HepG2 (cell line): ENCODE measurements around the gene GPR148. TPM values are rescaled to one million over a fixed set of nuclear protein-coding genes. Genes with fewer than 3 reads are reported as not detected.
"Not testable (repeated sequence)": the region's sequence is repeated elsewhere in the genome, so short reads cannot be mapped to it uniquely, and the experiment has no call there.

Source experiments
- ATAC-seq: fragments of 200-7000 bp; cut with Tn5 transposase; 3 replicates; pipeline ENCODE4 v1.9.1; 2020; ENCODE audit warnings: mild to moderate bottlenecking, moderate library complexity
- BruUV-seq: library from RNA; stranded (reverse); fragments of 400-500 nt; replicated peaks from 2 replicates; lab custom pipeline; 2021; lab: Mats Ljungman, UMichigan
- CTCF ChIA-PET: fragments of 300-600 bp; formaldehyde crosslinking; extraction: SDS; loops from one replicate; lab custom pipeline; 2021; ENCODE audit warnings: low total read pairs, inconsistent platforms, low intra/inter-chr PET ratio; lab: Yijun Ruan, JAX
- POLR2A ChIA-PET: fragments of 350-600 bp; sonication (Branson Sonifier 250); formaldehyde crosslinking; loops from one replicate; lab custom pipeline; 2020; ENCODE audit warnings: antibody characterized with exemption, inconsistent platforms; lab: Yijun Ruan, JAX
- DNase-seq: peaks from one replicate; pipeline ENCODE4 v3.0.0-alpha.2; 2015; ENCODE audit warnings: low spot score
- FAIRE-seq: peaks from 3 replicates; lab custom pipeline; 2011; peaks lifted over from hg19 to GRCh38; lab: Jason Lieb, UNC
- H2AFZ ChIP-seq: one replicate; pipeline ENCODE4 v1.6.1; 2011; ENCODE audit warnings: low read length, inconsistent platforms
- H3K27ac ChIP-seq: fragments of 300-600 bp; 3 replicates; pipeline ENCODE4 v1.8.0; 2011; ENCODE audit warnings: mixed run types, mild to moderate bottlenecking, mixed read lengths, low read length, inconsistent platforms; ENCODE audit not compliant: insufficient read depth; ENCODE audit errors: extremely low read length
- H3K27me3 ChIP-seq, 2 experiments: fragments of 200-600 bp in 1 of 2; 2 replicates in 1 of 2; 3 replicates in 1 of 2; pipeline versions ENCODE4 v1.6.0 to v1.8.0; 2011; ENCODE audit warnings: low read length in 2 of 2, mild to moderate bottlenecking in 2 of 2, moderate library complexity in 2 of 2, inconsistent platforms in 1 of 2; ENCODE audit not compliant: insufficient read depth in 2 of 2, control insufficient read depth in 1 of 2
- H3K36me3 ChIP-seq, 2 experiments: fragments of 200-600 bp in 1 of 2; replicated peaks in 1 of 2; 2 replicates in 1 of 2; 3 replicates in 1 of 2; pipeline versions ENCODE4 v1.5.1 to v1.8.0; 2011; ENCODE audit warnings: low read length in 2 of 2, inconsistent platforms in 1 of 2; ENCODE audit not compliant: insufficient read depth in 2 of 2, control insufficient read depth in 1 of 2
- H3K4me1 ChIP-seq: 2 replicates; pipeline ENCODE4 v1.5.1; 2012; ENCODE audit warnings: low read length, inconsistent platforms; ENCODE audit not compliant: insufficient read depth
- H3K4me2 ChIP-seq: 2 replicates; pipeline ENCODE4 v1.6.0; 2011; ENCODE audit warnings: low read depth, low read length, inconsistent platforms
- H3K4me3 ChIP-seq, 3 experiments: fragments of 200-600 bp in 1 of 3; sonication (generic), shearing (Covaris generic) in 1 of 3; replicated peaks in 1 of 3; 2 replicates each; pipeline ENCODE4 v1.5.1; 2011 to 2016; ENCODE audit warnings: low read length in 3 of 3, inconsistent platforms in 2 of 3, low read depth in 2 of 3, mild to moderate bottlenecking in 2 of 3, control low read depth in 1 of 3, mixed read lengths in 1 of 3; ENCODE audit not compliant: insufficient read depth in 1 of 3
- H3K79me2 ChIP-seq: one replicate; pipeline ENCODE4 v1.6.1; 2011; ENCODE audit warnings: low read length, inconsistent platforms; ENCODE audit not compliant: insufficient read depth
- H3K9ac ChIP-seq: 2 replicates; pipeline ENCODE4 v1.6.0; 2011; ENCODE audit warnings: mild to moderate bottlenecking, low read depth, low read length, inconsistent platforms; ENCODE audit not compliant: insufficient read depth
- H3K9me3 ChIP-seq: 2 replicates; pipeline ENCODE4 v1.5.1; 2012; ENCODE audit warnings: mild to moderate bottlenecking, low read length
- H4K20me1 ChIP-seq: 2 replicates; pipeline ENCODE4 v1.6.0; 2011; ENCODE audit warnings: inconsistent platforms, mild to moderate bottlenecking, low read length, moderate library complexity; ENCODE audit not compliant: insufficient read depth
- CBX5 ChIP-seq: sonication (generic); formaldehyde crosslinking; IDR thresholded peaks from 2 replicates; pipeline ENCODE4 v1.4.0; 2020; ENCODE audit warnings: missing genetic modification reagents, borderline replicate concordance
- CTCF ChIP-seq: sonication (generic); formaldehyde crosslinking; IDR thresholded peaks from 2 replicates; pipeline ENCODE4 v1.5.0; 2020; ENCODE audit warnings: mild to moderate bottlenecking, missing genetic modification reagents, moderate library complexity
- HOXA3 ChIP-seq: sonication (generic); formaldehyde crosslinking; IDR thresholded peaks from 2 replicates; pipeline ENCODE4 v1.5.0; 2020; ENCODE audit warnings: missing genetic modification reagents
- KDM2A ChIP-seq: sonication (generic); formaldehyde crosslinking; IDR thresholded peaks from 2 replicates; pipeline ENCODE4 v1.4.0; 2020; ENCODE audit warnings: low read depth, missing genetic modification reagents, borderline replicate concordance
- MIER2 ChIP-seq: IDR thresholded peaks from 2 replicates; pipeline ENCODE4 v1.6.1; 2016; ENCODE audit warnings: missing biosample characterization, missing genetic modification reagents
- NONO ChIP-seq, 2 experiments: fragments of 450-650 bp in 1 of 2; sonication (generic) in 1 of 2; formaldehyde crosslinking in 1 of 2; IDR thresholded peaks in 1 of 2; conservative IDR thresholded peaks in 1 of 2; 2 replicates each; pipeline versions ENCODE4 v1.6.1 to v1.8.0; 2017 to 2022; ENCODE audit warnings: mild to moderate bottlenecking in 1 of 2, missing genetic modification reagents in 1 of 2, moderate library complexity in 1 of 2
- RAD21 ChIP-seq: fragments of 450-650 bp; formaldehyde crosslinking; IDR thresholded peaks from 2 replicates; pipeline ENCODE4 v1.5.0; 2020; ENCODE audit warnings: mild to moderate bottlenecking
- STAG1 ChIP-seq: sonication (generic); formaldehyde crosslinking; IDR thresholded peaks from 2 replicates; pipeline ENCODE4 v1.4.0; 2020; ENCODE audit warnings: missing genetic modification reagents
- ZNF768 ChIP-seq: sonication (generic); formaldehyde crosslinking; IDR thresholded peaks from 2 replicates; pipeline ENCODE4 v1.4.0; 2020; ENCODE audit warnings: missing genetic modification reagents
- WGBS: methylation state at CpG from one replicate; pipeline ENCODE4 v1.1.6; 2017; ENCODE audit warnings: low lambda C conversion rate; 5-methylcytosine and 5-hydroxymethylcytosine counted together
- in situ Hi-C: cut with HindIII; loops from 2 replicates; pipeline ENCODE4 v1.10.0; 2017; ENCODE audit warnings: low pct_unique_long_range_greater_than_20kb; ENCODE audit not compliant: extremely low pct_ligation_motif_present
- intact Hi-C: fragments of 100-400 bp; cut with micrococcal nuclease; formaldehyde crosslinking; loops from one replicate; pipeline ENCODE4 v1.10.0; 2022; ENCODE audit not compliant: unreplicated experiment
- polyA plus RNA-seq, 8 experiments: library from polyadenylated mRNA; depleted of rRNA in 3 of 8; stranded (reverse) in 7 of 8; unstranded in 1 of 8; fragments of >200 nt; fragmentation: Illumina TruSeq in 4 of 8; extraction: Trizol in 4 of 8; gene quantifications; 2 replicates each; pipeline versions ENCODE4 v1.2.1 to v1.2.3, GENCODE V29; 2011 to 2016; ENCODE audit warnings: low read depth in 4 of 8, missing spikeins in 1 of 8, mixed read lengths in 1 of 8; ENCODE audit not compliant: insufficient read depth in 1 of 8
- total RNA-seq, 5 experiments: library from RNA; depleted of rRNA; stranded (reverse); fragments of >200 nt; fragmentation: Illumina TruSeq; extraction: Trizol; gene quantifications; 2 replicates each; pipeline ENCODE4 v1.2.3, GENCODE V29; 2016; ENCODE audit warnings: low read depth in 1 of 5

GPR148 gene
- total and polyA plus RNA-seq, 2 of the 13 experiments (the other 11 are each of a cell fraction or from before 2014, with no cell fraction given): not detected

DNA sequence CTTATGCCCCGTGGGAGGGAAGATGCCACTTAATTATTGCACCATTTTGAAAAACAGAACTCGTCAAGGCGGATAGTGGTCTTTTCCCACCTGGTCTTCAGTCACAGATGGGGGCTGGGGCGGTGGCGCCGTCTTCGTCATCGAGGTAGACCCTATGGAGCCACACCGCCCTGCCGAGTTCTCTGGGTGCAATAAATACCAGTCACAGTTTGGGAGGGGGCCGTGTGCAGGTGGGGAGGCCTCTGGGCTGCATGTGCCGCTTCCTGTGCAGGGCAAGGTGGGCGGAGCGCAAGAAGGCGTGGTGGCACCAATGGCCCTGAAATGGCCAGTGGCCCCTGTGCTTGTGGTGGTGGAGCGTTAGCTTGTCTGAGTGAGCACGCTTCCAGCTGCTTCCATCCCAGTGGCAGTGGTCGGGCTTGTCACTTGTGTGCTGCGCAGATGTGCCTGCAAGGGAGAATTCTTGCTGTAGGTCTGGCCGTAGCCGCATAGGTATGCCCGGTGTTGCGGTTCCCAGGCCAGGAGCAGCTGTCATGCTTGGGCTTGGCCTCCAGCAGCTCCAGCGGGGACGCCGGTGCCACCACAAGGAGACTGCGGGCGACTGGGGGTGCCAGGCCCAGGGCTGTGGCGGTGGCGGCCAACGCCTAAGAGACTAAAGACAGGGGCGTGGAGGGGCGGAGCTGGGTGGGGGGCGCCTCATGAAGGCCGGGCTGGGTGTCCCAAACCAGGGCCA, 36.7 kb upstream of the GPR148 start:
- H3K4me1 ChIP-seq, CTCF ChIA-PET, intact Hi-C loops, in situ Hi-C loops, FAIRE-seq, H3K27me3 ChIP-seq, BruUV-seq, H2AFZ ChIP-seq, H3K4me2 ChIP-seq, DNase-seq, ATAC-seq, H3K27ac ChIP-seq, H4K20me1 ChIP-seq, POLR2A ChIA-PET, H3K36me3 ChIP-seq, H3K9ac ChIP-seq, H3K79me2 ChIP-seq, H3K9me3 ChIP-seq, H3K4me3 ChIP-seq: not testable (repeated sequence)
- WGBS: 73% methylated on average over 15 of the region's 35 CpGs

DNA sequence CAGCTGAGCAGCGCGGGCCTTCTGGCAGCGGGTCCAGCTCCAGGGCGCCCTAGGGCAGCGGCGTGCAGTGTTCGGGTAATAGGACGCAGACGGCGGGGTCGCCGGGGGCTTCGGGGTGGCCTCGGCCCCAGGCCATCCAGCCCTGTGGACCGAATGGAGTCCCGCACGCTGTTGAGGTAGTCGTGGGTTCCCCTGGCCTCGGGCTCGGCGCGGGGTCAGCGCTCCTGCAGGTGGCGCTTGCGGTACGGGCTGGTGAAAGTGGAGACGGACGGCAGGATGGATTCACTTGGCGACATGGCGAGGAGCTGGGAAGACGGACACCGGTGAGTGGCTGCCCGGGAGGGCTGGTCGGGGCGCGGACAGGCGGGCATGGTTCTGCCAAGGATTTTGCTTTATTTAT, 35.4 kb upstream of the GPR148 start:
- not testable (repeated sequence) for FAIRE-seq

GRCh38 chr2:130703250-130703649, 25.6 kb upstream of the GPR148 start:
- BruUV-seq, CTCF ChIA-PET, intact Hi-C loops: not testable (repeated sequence)

More for the DNA sequence above, 35.4 kb upstream of the GPR148 start:
- H3K36me3 ChIP-seq; H3K79me2 ChIP-seq; H3K4me3 ChIP-seq; CTCF ChIA-PET; H3K4me2 ChIP-seq; H3K9ac ChIP-seq; H3K9me3 ChIP-seq; H3K27me3 ChIP-seq; POLR2A ChIA-PET; H3K4me1 ChIP-seq; H3K27ac ChIP-seq; intact Hi-C loops; in situ Hi-C loops; H4K20me1 ChIP-seq; BruUV-seq; H2AFZ ChIP-seq; TF ChIP-seq NONO (IDR thresholded peaks at IDR 0.05): not testable (repeated sequence)
- WGBS: 23% methylated on average over 36 of the region's 37 CpGs
- peak; percentile 100 for ATAC-seq
- TF ChIP-seq NONO (CRISPR knock-in tag; conservative IDR thresholded peaks at IDR 0.05): 0 out of 2 replicates have a peak, but pooled peaks have one; percentile 32
- peak; percentile 25; the same call in 1 of the 2 replicates for TF ChIP-seq ZNF768 (CRISPR knock-in tag)
- TF ChIP-seq RAD21 (CRISPR knock-in tag): peak; percentile 62; the same call in 1 of the 2 replicates
- 0 out of 2 replicates have a peak, but pooled peaks have one; percentile 25 for TF ChIP-seq CBX5 (CRISPR knock-in tag)
- 0 out of 2 replicates have a peak, but pooled peaks have one; percentile 23 for TF ChIP-seq HOXA3
- TF ChIP-seq KDM2A (CRISPR knock-in tag): peak; percentile 71; the same call in 1 of the 2 replicates
- peak; percentile 80 for TF ChIP-seq STAG1 (CRISPR knock-in tag)
- 0 out of 2 replicates have a peak, but pooled peaks have one; percentile 42 for TF ChIP-seq MIER2 (CRISPR knock-in tag)
- peak; percentile 72 for TF ChIP-seq CTCF (CRISPR knock-in tag)
- peak; percentile 39 for DNase-seq

More at GRCh38 chr2:130703250-130703649, 25.6 kb upstream of the GPR148 start:
- ATAC-seq, H4K20me1 ChIP-seq, H3K4me1 ChIP-seq, POLR2A ChIA-PET, H3K79me2 ChIP-seq, H3K4me3 ChIP-seq, H3K27me3 ChIP-seq, H3K4me2 ChIP-seq, H2AFZ ChIP-seq, DNase-seq, FAIRE-seq, in situ Hi-C loops, H3K27ac ChIP-seq, H3K9me3 ChIP-seq, H3K36me3 ChIP-seq, H3K9ac ChIP-seq: not testable (repeated sequence)
- 1% methylated on average over 3 of the region's 3 CpGs for WGBS
